HAP-1 (cell line): ENCODE results near the gene KLRF1.
A peak's percentile ranks its signal among the peaks of the same experiment; 100 is the strongest.

Source experiments
- DNase-seq, 2 experiments: peaks; one replicate each; pipeline ENCODE4 v3.0.0-alpha.2; 2016 to 2020; ENCODE audit warnings: low spot score in 2 of 2
- H3K27me3 ChIP-seq: fragments of 250-450 bp; sonication (Bioruptor Pico); 2 replicates; pipeline ENCODE4 v1.5.1; 2020; ENCODE audit warnings: low read depth, mild to moderate bottlenecking, moderate library complexity
- H3K36me3 ChIP-seq: fragments of 250-450 bp; sonication (Bioruptor Pico); replicated peaks from 2 replicates; pipeline ENCODE4 v1.5.1; 2020; ENCODE audit warnings: mild to moderate bottlenecking
- H3K4me1 ChIP-seq: fragments of 250-450 bp; sonication (Bioruptor Pico); 2 replicates; pipeline ENCODE4 v1.5.1; 2020; ENCODE audit warnings: mild to moderate bottlenecking
- H3K4me3 ChIP-seq: fragments of 250-450 bp; sonication (Bioruptor Pico); 2 replicates; pipeline ENCODE4 v1.5.1; 2020; ENCODE audit warnings: mild to moderate bottlenecking, moderate library complexity
- H3K9me3 ChIP-seq: fragments of 250-450 bp; sonication (Bioruptor Pico); 2 replicates; pipeline ENCODE4 v1.5.1; 2020; ENCODE audit warnings: mild to moderate bottlenecking, moderate library complexity
- in situ Hi-C: fragments of 300-500 bp; cut with MboI; formaldehyde crosslinking; loops from 3 replicates; pipeline ENCODE4 v1.14.3; 2020; ENCODE audit warnings: low sequenced_read_pairs, inconsistent platforms, mixed read lengths

KLRF1 gene

GRCh38 chr12:9827209-9827888 is at the start of gene KLRF1:
Gene KLRF1, plus strand, starts transcription at chr12:9827481. Its CDS starts 64 bp downstream, at chr12:9827545.
- no peaks in the 10 kb centered on the region for H3K9me3 ChIP-seq
- H3K27me3 ChIP-seq = no peaks in the 10 kb centered on the region
- no peak within 1 kb of the TSS for H3K4me3 ChIP-seq
- H3K36me3 ChIP-seq = no peaks in the 10 kb centered on the region
- peaks cover under 1% of the 10 kb centered on the region; the same call in 1 of the 2 replicates for H3K4me1 ChIP-seq
- DNase-seq = no peak
- in situ Hi-C loops = no loop called here

- DNase-seq = no peak
- in situ Hi-C loops = no loop called here
- H3K27me3 ChIP-seq = no peaks in the 10 kb centered on the region
- peaks cover 14% of the 10 kb centered on the region for H3K4me1 ChIP-seq
- no peak overlapping the region for H3K4me3 ChIP-seq
- H3K36me3 ChIP-seq = no peaks in the 10 kb centered on the region; the same call in 1 of the 2 replicates
- H3K9me3 ChIP-seq = no peaks in the 10 kb centered on the region
These were observed 48.1 kb upstream of the KLRF1 start for GRCh38 chr12:9779209-9779608.

GRCh38 chr12:9781360-9781759 is 45.9 kb upstream of the KLRF1 start:
- Histone ChIP-seq H3K9me3 (no peaks in the 10 kb centered on the region), H3K36me3 (no peaks in the 10 kb centered on the region; the same call in 1 of the 2 replicates), H3K27me3 (no peaks in the 10 kb centered on the region), H3K4me3 (no peak overlapping the region), H3K4me1 (peaks cover 35% of the 10 kb centered on the region)
- in situ Hi-C loops = no loop called here
- DNase-seq = no peak

- Histone ChIP-seq H3K27me3 (no peaks in the 10 kb centered on the region), H3K9me3 (no peaks in the 10 kb centered on the region), H3K4me3 (no peak overlapping the region), H3K4me1 (peaks cover 45% of the 10 kb centered on the region), H3K36me3 (no peaks in the 10 kb centered on the region; the same call in 1 of the 2 replicates)
- in situ Hi-C loops = no loop called here
- no peak for DNase-seq
These were observed 44.5 kb upstream of the KLRF1 start for GRCh38 chr12:9782547-9783382.

GRCh38 chr12:9784326-9784725 is 43.0 kb upstream of the KLRF1 start:
- peak; percentile 36 to 90 for DNase-seq
- Histone ChIP-seq H3K4me3 (no peak overlapping the region; the same call in 1 of the 2 replicates), H3K27me3 (no peaks in the 10 kb centered on the region), H3K9me3 (no peaks in the 10 kb centered on the region; the same call in 1 of the 2 replicates), H3K4me1 (peaks cover 48% of the 10 kb centered on the region), H3K36me3 (no peaks in the 10 kb centered on the region; the same call in 1 of the 2 replicates)
- in situ Hi-C loops = no loop called here

- H3K36me3 ChIP-seq = no peaks in the 10 kb centered on the region; the same call in 1 of the 2 replicates
- H3K9me3 ChIP-seq = peaks cover 2% of the 10 kb centered on the region
- no peak overlapping the region; the same call in 1 of the 2 replicates for H3K4me3 ChIP-seq
- DNase-seq = peak in 1 of 2 experiments; percentile 71
- H3K4me1 ChIP-seq = peaks cover 48% of the 10 kb centered on the region
- in situ Hi-C loops = no loop called here
- no peaks in the 10 kb centered on the region for H3K27me3 ChIP-seq
These were observed 42.5 kb upstream of the KLRF1 start for GRCh38 chr12:9784816-9785215.

- in situ Hi-C loops = no loop called here
- H3K9me3 ChIP-seq = peaks cover 4% of the 10 kb centered on the region
- no peaks in the 10 kb centered on the region for H3K27me3 ChIP-seq
- DNase-seq = peak; percentile 30 to 95
- no peaks in the 10 kb centered on the region; the same call in 1 of the 2 replicates for H3K36me3 ChIP-seq
- H3K4me1 ChIP-seq = peaks cover 48% of the 10 kb centered on the region
- H3K4me3 ChIP-seq = peak overlapping the region; percentile 10; the same call in 1 of the 2 replicates
These were observed 40.3 kb upstream of the KLRF1 start for GRCh38 chr12:9786726-9787717.

GRCh38 chr12:9792185-9792900 is 34.9 kb upstream of the KLRF1 start:
- no peak for DNase-seq
- Histone ChIP-seq H3K27me3 (no peaks in the 10 kb centered on the region), H3K4me3 (no peak overlapping the region), H3K9me3 (peaks cover 4% of the 10 kb centered on the region), H3K36me3 (no peaks in the 10 kb centered on the region), H3K4me1 (peaks cover 12% of the 10 kb centered on the region)
- in situ Hi-C loops = no loop called here

- no peaks in the 10 kb centered on the region for H3K27me3 ChIP-seq
- H3K36me3 ChIP-seq = no peaks in the 10 kb centered on the region
- H3K4me3 ChIP-seq = no peak overlapping the region
- peaks cover 4% of the 10 kb centered on the region for H3K9me3 ChIP-seq
- no peak for DNase-seq
- H3K4me1 ChIP-seq = peaks cover 15% of the 10 kb centered on the region
- in situ Hi-C loops = no loop called here
These were observed 34.2 kb upstream of the KLRF1 start for GRCh38 chr12:9792961-9793617.

- peaks cover 15% of the 10 kb centered on the region for H3K4me1 ChIP-seq
- no peaks in the 10 kb centered on the region for H3K27me3 ChIP-seq
- peaks cover 4% of the 10 kb centered on the region for H3K9me3 ChIP-seq
- no peak overlapping the region for H3K4me3 ChIP-seq
- no peaks in the 10 kb centered on the region for H3K36me3 ChIP-seq
- in situ Hi-C loops = no loop called here
- no peak for DNase-seq
These were observed 33.4 kb upstream of the KLRF1 start for GRCh38 chr12:9793779-9794395.

- in situ Hi-C loops = loop anchor here (5.0 kb wide), 1 partner anchor 42 kb away; no protein-coding TSS in a partner anchor
These were observed 32.7 kb upstream of the KLRF1 start for GRCh38 chr12:9794484-9795093.

More at GRCh38 chr12:9794484-9795093, 32.7 kb upstream of the KLRF1 start:
- H3K36me3 ChIP-seq = no peaks in the 10 kb centered on the region
- DNase-seq = no peak
- no peaks in the 10 kb centered on the region for H3K27me3 ChIP-seq
- H3K4me1 ChIP-seq = peaks cover 22% of the 10 kb centered on the region
- H3K4me3 ChIP-seq = no peak overlapping the region
- peaks cover 4% of the 10 kb centered on the region for H3K9me3 ChIP-seq
